ENCODE measurements around the gene METTL8. TPM values are rescaled to one million over a fixed set of nuclear protein-coding genes. Genes with fewer than 3 reads are reported as not detected.
A peak's percentile ranks its signal among the peaks of the same experiment; 100 is the strongest.

Gene METTL8
- total RNA-seq = 10 to 100 TPM; 11.0 to 23.1 TPM

DNA sequence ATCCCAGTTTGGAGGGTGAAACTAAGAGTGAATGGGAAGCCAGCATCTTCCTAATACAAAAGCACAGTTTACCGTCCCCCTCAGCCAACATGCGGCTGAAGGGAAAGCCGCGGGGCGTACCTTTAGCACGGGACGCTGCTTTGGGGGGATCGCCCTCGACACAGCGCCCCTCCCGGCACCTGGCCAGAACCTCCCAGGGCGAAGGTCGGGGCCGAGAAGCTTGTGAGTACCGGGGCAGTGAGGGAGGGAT lies at the start of gene METTL8:
Gene METTL8, minus strand, starts transcription at position 228 of the 250 bp plus-strand sequence. CDS start 41,805 bp downstream, outside the sequence.
- H3K4me1 ChIP-seq (ENCODE audit: control insufficient read depth in 1 of 2, low read depth in 2 of 2) = peaks cover 4 to 19% of the 10 kb centered on the region in 2 donors
- DNase-seq (ENCODE audit: low spot score) (no peak), ATAC-seq (ENCODE audit: insufficient number of reproducible peaks, low FRiP score, low read depth) (no peak)
- H3K9me3 ChIP-seq = no peaks in the 10 kb centered on the region
- TF ChIP-seq, protein P1, sequence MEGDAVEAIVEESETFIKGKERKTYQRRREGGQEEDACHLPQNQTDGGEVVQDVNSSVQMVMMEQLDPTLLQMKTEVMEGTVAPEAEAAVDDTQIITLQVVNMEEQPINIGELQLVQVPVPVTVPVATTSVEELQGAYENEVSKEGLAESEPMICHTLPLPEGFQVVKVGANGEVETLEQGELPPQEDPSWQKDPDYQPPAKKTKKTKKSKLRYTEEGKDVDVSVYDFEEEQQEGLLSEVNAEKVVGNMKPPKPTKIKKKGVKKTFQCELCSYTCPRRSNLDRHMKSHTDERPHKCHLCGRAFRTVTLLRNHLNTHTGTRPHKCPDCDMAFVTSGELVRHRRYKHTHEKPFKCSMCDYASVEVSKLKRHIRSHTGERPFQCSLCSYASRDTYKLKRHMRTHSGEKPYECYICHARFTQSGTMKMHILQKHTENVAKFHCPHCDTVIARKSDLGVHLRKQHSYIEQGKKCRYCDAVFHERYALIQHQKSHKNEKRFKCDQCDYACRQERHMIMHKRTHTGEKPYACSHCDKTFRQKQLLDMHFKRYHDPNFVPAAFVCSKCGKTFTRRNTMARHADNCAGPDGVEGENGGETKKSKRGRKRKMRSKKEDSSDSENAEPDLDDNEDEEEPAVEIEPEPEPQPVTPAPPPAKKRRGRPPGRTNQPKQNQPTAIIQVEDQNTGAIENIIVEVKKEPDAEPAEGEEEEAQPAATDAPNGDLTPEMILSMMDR (IDR thresholded peaks at IDR 0.05) = no peak
- H3K36me3 ChIP-seq = peaks cover 5% of the 10 kb centered on the region
- no peaks in the 10 kb centered on the region for H3K27me3 ChIP-seq (replicated peaks; ENCODE audit: insufficient read depth)
- peak within 1 kb of the TSS; percentile 91 to 97 for H3K27ac ChIP-seq
- H3K4me3 ChIP-seq = peak within 1 kb of the TSS; percentile 93

DNA sequence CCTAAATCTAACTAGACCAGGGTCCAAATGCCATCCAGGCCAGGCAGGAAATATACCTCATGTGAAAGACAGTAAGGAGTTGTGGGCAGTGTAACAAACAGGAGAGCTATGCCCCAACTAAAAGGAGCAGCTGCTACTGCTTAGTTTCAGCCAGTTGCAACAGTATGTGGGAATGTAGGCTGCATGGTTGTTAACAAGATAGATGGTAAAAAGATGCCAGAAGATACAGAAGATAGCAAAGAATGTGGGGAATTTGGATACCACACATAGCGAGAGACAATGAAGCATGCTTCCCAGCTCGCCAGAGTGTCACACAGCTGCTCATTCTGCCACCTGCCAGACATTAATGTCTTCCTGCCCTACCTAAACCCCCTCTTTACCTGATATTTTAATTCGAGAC lies 49.1 kb upstream of the METTL8 start:
- peaks cover 0 to 4% of the 10 kb centered on the region in 2 donors for H3K4me1 ChIP-seq (ENCODE audit: control insufficient read depth in 1 of 2, low read depth in 2 of 2)
- H3K36me3 ChIP-seq = no peaks in the 10 kb centered on the region
- ATAC-seq (ENCODE audit: insufficient number of reproducible peaks, low FRiP score, low read depth) (no peak), DNase-seq (ENCODE audit: low spot score) (no peak)
- no peak overlapping the region for H3K27ac ChIP-seq
- TF ChIP-seq, protein P1 (IDR thresholded peaks at IDR 0.05) = no peak
- H3K9me3 ChIP-seq = no peaks in the 10 kb centered on the region
- H3K27me3 ChIP-seq (replicated peaks; ENCODE audit: insufficient read depth) = no peaks in the 10 kb centered on the region
- H3K4me3 ChIP-seq = no peak overlapping the region

DNA sequence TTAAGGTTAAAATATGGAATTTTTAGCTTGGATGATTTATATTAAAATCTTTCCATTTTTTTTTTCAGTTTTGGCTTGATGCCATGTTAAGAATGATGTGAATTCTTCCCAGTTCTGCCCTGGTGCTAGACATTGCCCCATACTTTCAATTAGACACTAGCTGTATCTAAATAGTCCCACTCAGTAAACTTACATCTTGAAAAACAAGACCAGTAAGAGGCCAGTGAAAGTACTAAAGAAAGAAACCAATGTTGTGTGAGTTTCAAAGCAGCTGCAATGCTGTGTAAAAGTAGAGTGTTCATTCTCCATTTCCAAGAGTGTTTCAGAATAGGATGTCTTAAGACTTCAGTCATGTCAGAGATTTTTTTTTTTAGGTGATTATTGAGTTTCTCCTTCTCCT lies 48.5 kb upstream of the METTL8 start:
- H3K9me3 ChIP-seq = no peaks in the 10 kb centered on the region
- no peak for ATAC-seq (ENCODE audit: insufficient number of reproducible peaks, low FRiP score, low read depth)
- no peak overlapping the region for H3K4me3 ChIP-seq
- no peaks in the 10 kb centered on the region for H3K27me3 ChIP-seq (replicated peaks; ENCODE audit: insufficient read depth)
- H3K27ac ChIP-seq = no peak overlapping the region
- TF ChIP-seq, protein P1 (IDR thresholded peaks at IDR 0.05) = no peak
- no peaks in the 10 kb centered on the region for H3K36me3 ChIP-seq
- no peak for DNase-seq (ENCODE audit: low spot score)
- H3K4me1 ChIP-seq (ENCODE audit: control insufficient read depth in 1 of 2, low read depth in 2 of 2) = peaks cover 0 to 4% of the 10 kb centered on the region in 2 donors

- Histone ChIP-seq H3K4me1 (ENCODE audit: control insufficient read depth in 1 of 2, low read depth in 2 of 2) (peaks cover 0 to 4% of the 10 kb centered on the region in 2 donors), H3K27ac (no peak overlapping the region), H3K27me3 (replicated peaks; ENCODE audit: insufficient read depth) (no peaks in the 10 kb centered on the region), H3K4me3 (no peak overlapping the region), H3K36me3 (no peaks in the 10 kb centered on the region), H3K9me3 (no peaks in the 10 kb centered on the region)
- no peak for ATAC-seq (ENCODE audit: insufficient number of reproducible peaks, low FRiP score, low read depth)
- TF ChIP-seq, protein P1 (IDR thresholded peaks at IDR 0.05) = no peak
- no peak for DNase-seq (ENCODE audit: low spot score)
These were observed 47.1 kb upstream of the METTL8 start for GRCh38 chr2:171480908-171481307.

DNA sequence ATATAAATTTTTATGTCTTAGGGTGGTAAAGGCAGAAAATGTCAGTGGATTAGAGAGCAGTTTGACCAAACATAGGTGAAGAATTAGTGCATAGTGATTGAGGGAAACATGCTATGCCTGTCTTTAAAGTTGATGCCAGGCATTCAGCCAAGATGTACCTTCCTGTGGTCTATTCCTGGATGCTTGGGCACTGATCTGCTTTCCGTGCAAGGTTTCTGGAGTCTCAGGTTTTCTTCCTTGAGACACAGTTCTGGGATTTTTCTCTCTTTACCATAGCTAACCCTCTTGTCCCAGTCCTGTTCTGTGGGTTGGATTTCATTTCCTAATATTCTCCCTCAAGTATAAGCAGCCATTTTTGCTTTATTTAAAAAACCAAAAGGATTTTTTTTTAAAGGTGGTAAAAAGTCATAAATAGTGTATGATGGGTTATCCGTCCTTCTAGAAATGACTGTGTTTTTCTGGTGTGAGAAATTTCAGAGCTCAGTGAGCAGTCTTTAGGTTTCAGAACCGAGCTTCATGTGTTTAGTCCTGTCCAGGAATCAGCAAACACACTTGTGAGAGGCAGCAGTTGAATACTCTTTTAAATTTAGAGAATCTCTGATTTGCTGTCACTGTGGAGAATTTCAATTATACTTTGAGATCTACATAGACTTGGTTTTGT lies 45.5 kb upstream of the METTL8 start:
- TF ChIP-seq, protein P1 (IDR thresholded peaks at IDR 0.05) = no peak
- DNase-seq (ENCODE audit: low spot score) = no peak
- Histone ChIP-seq H3K4me1 (ENCODE audit: control insufficient read depth in 1 of 2, low read depth in 2 of 2) (peaks cover 0 to 4% of the 10 kb centered on the region in 2 donors), H3K27ac (no peak overlapping the region), H3K4me3 (no peak overlapping the region), H3K36me3 (no peaks in the 10 kb centered on the region), H3K9me3 (no peaks in the 10 kb centered on the region), H3K27me3 (replicated peaks; ENCODE audit: insufficient read depth) (no peaks in the 10 kb centered on the region)
- no peak for ATAC-seq (ENCODE audit: insufficient number of reproducible peaks, low FRiP score, low read depth)
